Activated CD4-positive, CD25-positive, alpha-beta regulatory T cell (primary cell): ENCODE results near the gene RALGAPB.
"Not testable (repeated sequence)": the region's sequence is repeated elsewhere in the genome, so short reads cannot be mapped to it uniquely, and the experiment has no call there.

Experiments
- DNase-seq, 4 experiments: peaks; one replicate each; lab custom pipeline; 2025; lab: John Stamatoyannopoulos, UW

The RALGAPB gene

GRCh38 chr20:38585404-38586180 lies 112.9 kb downstream of the RALGAPB start:
- DNase-seq, result no peak

DNA sequence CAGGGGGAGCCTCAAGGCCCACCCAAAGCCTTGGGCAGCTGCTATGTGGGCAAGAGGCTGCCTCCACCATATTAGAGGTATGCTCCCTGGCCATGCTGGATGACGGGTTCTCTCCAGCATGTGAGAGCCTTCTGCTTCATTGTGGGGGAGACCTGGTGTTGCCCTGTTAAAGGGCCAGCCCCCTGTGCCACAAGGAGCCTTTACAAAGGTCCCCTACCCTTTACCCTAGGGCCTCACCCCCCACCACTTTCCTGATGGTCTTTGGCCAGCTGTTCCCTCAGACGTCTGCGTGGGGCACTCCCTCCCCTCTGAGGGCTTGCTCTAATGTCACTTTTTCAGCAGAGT lies 113.5 kb downstream of the RALGAPB start:
- no peak for DNase-seq

- DNase-seq, result no peak
These were observed 115.7 kb downstream of the RALGAPB start for GRCh38 chr20:38588303-38588702.

DNA sequence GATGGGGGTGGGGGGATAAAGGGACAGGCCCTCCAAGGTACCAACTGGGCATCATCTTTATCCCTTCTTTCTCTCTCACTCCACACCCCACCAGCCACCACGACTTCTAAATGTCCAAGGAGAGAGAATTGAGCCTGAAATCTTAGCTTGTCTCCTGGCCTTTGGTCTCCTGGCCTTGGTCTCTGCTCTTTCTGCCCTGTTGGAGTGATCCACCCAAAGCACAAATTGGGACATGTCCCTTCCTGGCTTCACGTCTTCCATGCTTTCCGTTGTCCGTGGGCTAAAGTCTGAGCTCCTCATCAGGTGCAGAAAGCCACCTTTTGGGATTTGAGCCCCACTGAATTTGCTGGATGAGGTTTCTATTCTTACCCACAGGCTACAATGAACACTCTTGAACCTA lies 116.7 kb downstream of the RALGAPB start:
- no peak for DNase-seq

DNA sequence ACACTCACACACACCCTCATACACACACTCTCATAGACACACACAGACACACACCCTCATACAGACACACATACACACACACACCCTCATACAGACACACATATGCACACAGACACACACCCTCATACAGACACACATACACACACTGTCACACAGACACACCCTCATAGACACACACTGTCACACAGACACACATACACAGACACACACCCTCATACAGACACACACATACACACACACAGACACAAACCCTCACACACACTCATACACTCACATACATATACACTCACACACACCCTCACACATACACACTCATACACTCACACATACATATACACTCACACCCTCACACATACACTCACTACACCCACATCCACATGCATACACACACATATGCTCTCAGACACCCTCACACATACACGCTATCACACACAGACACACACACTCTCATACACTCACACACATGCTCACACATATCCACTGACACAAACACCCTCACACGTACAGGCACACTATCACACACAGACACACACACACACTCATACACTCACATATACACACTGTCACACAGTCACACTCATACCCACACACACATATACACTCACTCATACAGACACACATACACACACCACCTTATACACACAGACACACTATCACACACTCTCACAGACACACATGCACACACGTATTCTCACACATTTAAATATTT lies 117.5 kb downstream of the RALGAPB start:
- no peak for DNase-seq

DNA sequence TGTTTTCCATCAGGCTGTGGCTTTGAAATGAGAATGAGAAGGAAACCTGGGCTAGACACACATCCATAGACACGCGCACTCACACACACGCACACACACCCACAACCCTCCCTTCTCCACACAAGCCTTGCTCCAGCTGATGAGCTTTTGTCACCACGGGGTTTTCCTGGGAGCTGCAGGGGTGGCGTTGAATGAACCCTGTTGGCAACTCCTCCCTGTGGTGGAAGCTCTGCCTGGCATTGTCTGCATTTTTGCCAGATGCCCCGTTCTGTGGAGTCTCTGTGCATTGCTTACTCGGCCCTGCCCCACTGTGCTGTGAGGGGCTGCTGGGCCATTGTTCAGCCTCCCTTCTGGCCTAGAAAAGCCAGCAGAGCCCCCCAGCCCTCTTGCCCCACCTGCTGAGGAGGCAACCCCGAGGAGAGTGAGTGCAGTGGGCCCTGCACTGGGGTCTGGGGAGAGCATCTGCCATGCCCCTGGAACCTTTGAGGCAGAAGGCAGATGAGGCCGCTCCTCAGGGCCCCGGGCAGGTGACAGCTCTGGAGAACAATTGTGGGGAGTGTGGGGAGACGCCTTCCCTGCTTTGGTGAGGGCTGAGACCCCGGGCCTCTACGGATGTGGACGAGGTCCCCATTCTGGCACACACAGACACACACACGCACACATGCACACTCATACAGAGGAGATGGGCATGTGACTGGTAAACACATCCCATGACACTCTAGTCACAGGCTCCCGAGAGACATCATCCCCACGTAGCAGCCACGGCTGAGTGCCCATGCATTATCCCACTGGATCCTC lies 118.2 kb downstream of the RALGAPB start:
- DNase-seq, result no peak

- no peak for DNase-seq
These were observed 119.1 kb downstream of the RALGAPB start for GRCh38 chr20:38591474-38592410.

DNA sequence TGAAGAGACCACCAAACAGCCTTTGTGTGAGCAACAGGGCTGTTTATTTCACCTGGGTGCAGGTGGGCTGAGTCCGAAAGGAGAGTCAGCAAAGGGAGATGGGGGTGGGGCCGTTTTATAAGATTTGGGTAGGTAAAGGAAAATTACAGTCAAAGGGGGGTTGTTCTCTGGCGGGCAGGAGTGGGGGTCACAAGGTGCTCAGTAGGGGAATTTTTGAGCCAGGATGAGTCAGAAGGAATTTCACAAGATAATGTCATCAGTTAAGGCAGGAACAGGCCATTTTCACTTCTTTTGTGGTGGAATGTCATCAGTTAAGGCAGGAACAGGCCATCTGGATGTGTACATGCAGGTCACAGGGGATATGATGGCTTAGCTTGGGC lies 119.8 kb downstream of the RALGAPB start:
- not testable (repeated sequence) for DNase-seq

- DNase-seq, result not testable (repeated sequence)
These were observed 121.6 kb downstream of the RALGAPB start for GRCh38 chr20:38594281-38594680.

DNA sequence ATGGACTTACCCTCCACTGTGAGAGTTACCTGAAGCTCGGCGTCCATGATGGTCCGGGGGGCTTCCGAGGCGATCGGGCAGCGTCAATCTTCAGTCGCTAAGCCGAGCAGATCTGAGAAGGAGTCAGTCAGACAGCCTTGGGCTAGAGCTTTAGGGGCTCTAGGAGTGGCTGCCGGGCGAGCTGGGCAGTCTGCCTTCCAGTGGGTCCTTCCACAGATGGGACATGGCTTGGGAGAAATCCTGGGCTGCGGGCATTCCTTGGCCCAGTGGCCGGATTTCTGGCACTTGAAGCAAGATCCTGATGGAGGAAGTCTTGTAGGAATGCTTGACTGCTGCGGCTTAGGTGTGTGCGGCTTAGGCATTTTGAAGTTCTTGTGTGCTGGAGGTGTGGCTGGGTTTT lies 123.2 kb downstream of the RALGAPB start:
- DNase-seq, result not testable (repeated sequence)

GRCh38 chr20:38599410-38599882 lies 126.8 kb downstream of the RALGAPB start:
- DNase-seq, result no peak

GRCh38 chr20:38600057-38600456 lies 127.4 kb downstream of the RALGAPB start:
- DNase-seq, result no peak

GRCh38 chr20:38601216-38602184 lies 128.9 kb downstream of the RALGAPB start, which contains the start of gene ARHGAP40:
Gene ARHGAP40, plus strand, starts transcription at chr20:38601809.
- DNase-seq, result no peak

DNA sequence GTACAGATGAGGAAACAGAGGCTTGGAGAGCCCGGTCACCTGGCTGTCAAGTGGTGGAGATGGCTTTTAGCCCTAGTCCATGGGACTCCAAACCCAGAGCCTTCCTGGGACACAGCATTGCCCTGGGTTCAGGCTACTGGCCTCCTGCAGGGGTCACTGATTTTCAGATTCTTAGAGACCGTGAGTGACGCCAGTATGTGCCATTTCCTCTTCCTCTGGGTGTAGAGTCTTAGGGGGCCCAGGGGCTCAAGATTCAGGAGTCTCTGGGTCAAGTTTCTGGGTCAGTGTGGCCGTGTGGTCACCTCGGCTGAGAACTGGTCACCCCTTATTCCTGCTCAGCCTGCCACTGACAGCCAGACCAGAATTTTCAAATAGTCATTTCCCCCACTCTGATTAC lies 129.5 kb downstream of the RALGAPB start:
- no peak for DNase-seq

DNA sequence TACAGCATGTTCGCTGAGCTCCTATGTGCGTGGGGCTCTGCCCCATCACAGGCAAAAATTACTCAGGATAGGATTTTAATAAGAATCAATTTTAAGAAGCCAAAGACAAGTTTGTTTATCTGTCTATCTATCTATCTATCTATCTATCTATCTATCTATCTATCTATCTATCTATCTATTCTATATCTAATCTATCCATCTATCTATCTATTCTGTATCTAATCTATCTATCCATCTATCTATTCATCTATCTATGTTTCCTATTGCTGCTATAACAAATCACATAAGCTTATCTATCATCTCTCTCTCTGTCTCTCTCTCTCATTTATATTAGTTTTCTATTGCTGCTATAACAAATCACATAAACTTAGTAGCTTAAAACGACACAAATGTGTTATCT lies 130.6 kb downstream of the RALGAPB start:
- no peak for DNase-seq

GRCh38 chr20:38604873-38605303 lies 132.2 kb downstream of the RALGAPB start:
- DNase-seq, result no peak

DNA sequence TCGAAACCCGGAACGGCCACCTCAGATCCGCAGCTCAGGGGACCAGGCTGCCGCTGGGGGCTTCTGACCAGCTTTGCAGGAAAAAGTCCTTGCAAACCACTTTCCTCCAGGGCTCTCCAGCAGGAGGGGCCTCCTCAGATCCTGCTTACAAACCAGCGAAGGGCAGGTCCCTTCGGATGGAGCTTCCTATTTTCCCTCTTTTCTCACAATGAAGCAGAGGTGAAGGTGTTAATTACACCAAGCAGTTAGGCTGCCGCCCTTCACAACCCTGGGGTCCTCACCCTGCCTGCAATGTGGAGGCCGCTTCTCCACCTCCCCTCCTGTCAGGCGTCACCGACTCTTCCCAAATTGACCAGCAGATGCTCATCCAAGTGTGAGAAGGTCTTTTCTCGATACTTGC lies 134.7 kb downstream of the RALGAPB start:
- DNase-seq, result no peak

GRCh38 chr20:38608188-38608587 lies 135.5 kb downstream of the RALGAPB start:
- DNase-seq, result no peak

- DNase-seq, result no peak
These were observed 137.2 kb downstream of the RALGAPB start for GRCh38 chr20:38609815-38610214.

DNA sequence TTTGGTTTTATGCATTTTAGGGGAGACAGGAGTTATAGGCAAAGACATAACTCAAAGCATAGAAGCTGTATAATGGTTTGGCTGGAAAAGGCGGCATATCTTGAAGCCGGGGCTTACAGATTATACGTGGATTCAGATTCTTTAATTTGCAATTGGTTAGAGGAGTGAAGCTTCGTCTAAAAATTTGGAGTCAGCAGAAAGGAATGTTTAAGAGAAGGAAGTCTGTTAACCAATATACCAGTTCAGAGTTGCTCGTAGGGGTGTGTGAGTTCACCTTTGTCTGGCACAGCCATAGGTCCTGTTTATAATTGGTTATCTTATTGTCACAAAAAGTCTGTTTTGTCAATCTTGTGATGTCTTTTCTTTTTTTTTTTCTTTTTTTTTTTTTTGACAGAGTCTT lies 137.9 kb downstream of the RALGAPB start:
- no peak for DNase-seq
